Keratinocyte (primary cell): ENCODE measurements around the gene CA9. TPM values are rescaled to one million over a fixed set of nuclear protein-coding genes. Genes with fewer than 3 reads are reported as not detected.
A peak's percentile ranks its signal among the peaks of the same experiment; 100 is the strongest.

Source experiments
- DNase-seq: peaks from one replicate; pipeline ENCODE4 v3.0.0-alpha.2; 2011; ENCODE audit warnings: low read depth, missing footprints, low spot score
- FAIRE-seq: peaks from 2 replicates; lab custom pipeline; 2011; peaks lifted over from hg19 to GRCh38; lab: Jason Lieb, UNC
- H2AFZ ChIP-seq: 2 replicates; pipeline ENCODE4 v1.6.0; 2012; ENCODE audit warnings: low read length, control low read depth, inconsistent platforms; ENCODE audit not compliant: control insufficient read depth
- H3K27ac ChIP-seq: 2 replicates; pipeline ENCODE4 v1.5.1; 2011; ENCODE audit warnings: low read length; ENCODE audit not compliant: control insufficient read depth, insufficient read depth
- H3K27me3 ChIP-seq: 3 replicates; pipeline ENCODE4 v1.6.0; 2011; ENCODE audit warnings: low read length; ENCODE audit not compliant: control insufficient read depth, insufficient read depth; ENCODE audit errors: extremely low read depth
- H3K36me3 ChIP-seq, 2 experiments: 2 replicates in 1 of 2; 3 replicates in 1 of 2; pipeline ENCODE4 v1.5.1; 2011; ENCODE audit warnings: low read length in 2 of 2, mild to moderate bottlenecking in 1 of 2; ENCODE audit not compliant: control insufficient read depth in 2 of 2, insufficient read depth in 2 of 2; ENCODE audit errors: extremely low read depth in 1 of 2
- H3K4me1 ChIP-seq: 3 replicates; pipeline ENCODE4 v1.5.1; 2011; ENCODE audit warnings: low read length; ENCODE audit not compliant: control insufficient read depth, insufficient read depth; ENCODE audit errors: extremely low read depth
- H3K4me2 ChIP-seq: 3 replicates; pipeline ENCODE4 v1.6.0; 2011; ENCODE audit warnings: low read depth, low read length; ENCODE audit not compliant: control insufficient read depth, insufficient read depth; ENCODE audit errors: extremely low read depth
- H3K4me3 ChIP-seq, 3 experiments: fragments of 200-600 bp in 1 of 3; sonication (generic) in 1 of 3; 2 replicates in 2 of 3; 3 replicates in 1 of 3; pipeline ENCODE4 v1.5.1; 2011 to 2016; ENCODE audit warnings: low read length in 3 of 3, mild to moderate bottlenecking in 3 of 3, control low read depth in 2 of 3, inconsistent platforms in 1 of 3, low read depth in 1 of 3, mixed read lengths in 1 of 3, mixed run types in 1 of 3, moderate library complexity in 1 of 3; ENCODE audit not compliant: control insufficient read depth in 2 of 3, insufficient read depth in 2 of 3; ENCODE audit errors: extremely low read depth in 1 of 3
- H3K79me2 ChIP-seq: 2 replicates; pipeline ENCODE4 v1.6.0; 2012; ENCODE audit warnings: low read length; ENCODE audit not compliant: control insufficient read depth, insufficient read depth
- H3K9ac ChIP-seq: 3 replicates; pipeline ENCODE4 v1.6.0; 2011; ENCODE audit warnings: low read length; ENCODE audit not compliant: control insufficient read depth, insufficient read depth; ENCODE audit errors: extremely low read depth
- H3K9me1 ChIP-seq: 3 replicates; pipeline ENCODE4 v1.6.0; 2011; ENCODE audit warnings: low read length; ENCODE audit not compliant: control insufficient read depth, insufficient read depth; ENCODE audit errors: extremely low read depth
- H3K9me3 ChIP-seq: 2 replicates; pipeline ENCODE4 v1.5.1; 2012; ENCODE audit warnings: low read depth, low read length; ENCODE audit not compliant: control insufficient read depth
- H4K20me1 ChIP-seq: 3 replicates; pipeline ENCODE4 v1.6.0; 2011; ENCODE audit warnings: low read length; ENCODE audit not compliant: control insufficient read depth, insufficient read depth; ENCODE audit errors: extremely low read depth
- EZH2 ChIP-seq: IDR thresholded peaks from one replicate; pipeline ENCODE4 v1.6.1; 2012; ENCODE audit warnings: inconsistent platforms, mild to moderate bottlenecking, low read length, moderate library complexity
- dilution Hi-C: fragments of 300-500 bp; cut with MboI; formaldehyde crosslinking; loops from one replicate; pipeline ENCODE4 v1.7.0; 2020; ENCODE audit warnings: low sequenced_read_pairs; ENCODE audit not compliant: extremely low pct_ligation_motif_present
- polyA minus RNA-seq, 3 experiments: library from RNA; depleted of rRNA, polyadenylated mRNA; stranded (reverse); fragments of >200 nt; gene quantifications; 1 replicate in 1 of 3; 2 replicates in 1 of 3; 3 replicates in 1 of 3; pipeline ENCODE4 v1.2.3, GENCODE V29; 2011
- polyA plus RNA-seq, 5 experiments: library from polyadenylated mRNA; depleted of rRNA in 3 of 5; stranded (reverse) in 3 of 5; stranded (forward) in 1 of 5; unstranded in 1 of 5; fragments of >200 nt; gene quantifications; 1 replicate in 1 of 5; 2 replicates in 3 of 5; 3 replicates in 1 of 5; pipeline versions ENCODE4 v1.2.1 to v1.2.3, GENCODE V29; 2011 to 2012; ENCODE audit warnings: missing spikeins in 2 of 5, low read depth in 1 of 5, low replicate concordance in 1 of 5
- TF ChIP-seq, protein P1 (sequence below), 3 experiments: IDR thresholded peaks in 1 of 3; conservative IDR thresholded peaks in 1 of 3; optimal IDR thresholded peaks in 1 of 3; 2 replicates in 2 of 3; 3 replicates in 1 of 3; pipeline versions ENCODE3 to v1.5.1; 2011; ENCODE audit warnings: low read length in 3 of 3, mild to moderate bottlenecking in 3 of 3, moderate library complexity in 2 of 3, control low read depth in 1 of 3, inconsistent platforms in 1 of 3; ENCODE audit not compliant: insufficient read depth in 2 of 3; ENCODE audit errors: extremely low read depth in 1 of 3

The CA9 gene
- polyA plus RNA-seq (0.89 to 9.5 TPM (median 7.2 TPM) in 3 replicates), polyA minus RNA-seq (1.9 to 6.5 TPM (median 4.5 TPM) in 3 replicates)
- polyA plus RNA-seq (2011; ENCODE audit: low read depth): 0.60 TPM
- 0.56 and 1.1 TPM in 2 replicates for polyA plus RNA-seq (2011; cell fraction: cytosol; rRNA removed)
- 4.1 and 6.4 TPM in 2 replicates for polyA plus RNA-seq (2011; cell fraction: nucleus; rRNA removed)
- polyA plus RNA-seq (2012; ENCODE audit: low replicate concordance): 1.5 TPM in 2 replicates
- 1.9 TPM for polyA minus RNA-seq (2011; cell fraction: cytosol; rRNA and poly(A)+ RNA removed)
- 2.2 and 3.7 TPM in 2 replicates for polyA minus RNA-seq (2011; cell fraction: nucleus; rRNA and poly(A)+ RNA removed)

DNA sequence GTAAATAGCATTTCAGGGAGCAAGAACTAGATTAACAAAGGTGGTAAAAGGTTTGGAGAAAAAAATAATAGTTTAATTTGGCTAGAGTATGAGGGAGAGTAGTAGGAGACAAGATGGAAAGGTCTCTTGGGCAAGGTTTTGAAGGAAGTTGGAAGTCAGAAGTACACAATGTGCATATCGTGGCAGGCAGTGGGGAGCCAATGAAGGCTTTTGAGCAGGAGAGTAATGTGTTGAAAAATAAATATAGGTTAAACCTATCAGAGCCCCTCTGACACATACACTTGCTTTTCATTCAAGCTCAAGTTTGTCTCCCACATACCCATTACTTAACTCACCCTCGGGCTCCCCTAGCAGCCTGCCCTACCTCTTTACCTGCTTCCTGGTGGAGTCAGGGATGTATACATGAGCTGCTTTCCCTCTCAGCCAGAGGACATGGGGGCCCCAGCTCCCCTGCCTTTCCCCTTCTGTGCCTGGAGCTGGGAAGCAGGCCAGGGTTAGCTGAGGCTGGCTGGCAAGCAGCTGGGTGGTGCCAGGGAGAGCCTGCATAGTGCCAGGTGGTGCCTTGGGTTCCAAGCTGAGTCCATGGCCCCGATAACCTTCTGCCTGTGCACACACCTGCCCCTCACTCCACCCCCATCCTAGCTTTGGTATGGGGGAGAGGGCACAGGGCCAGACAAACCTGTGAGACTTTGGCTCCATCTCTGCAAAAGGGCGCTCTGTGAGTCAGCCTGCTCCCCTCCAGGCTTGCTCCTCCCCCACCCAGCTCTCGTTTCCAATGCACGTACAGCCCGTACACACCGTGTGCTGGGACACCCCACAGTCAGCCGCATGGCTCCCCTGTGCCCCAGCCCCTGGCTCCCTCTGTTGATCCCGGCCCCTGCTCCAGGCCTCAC lies at the start of gene CA9:
Gene CA9 (plus strand): TSS at position 797 of the 893 bp plus-strand sequence. CDS start 32 bp downstream, at position 829.
- Histone ChIP-seq H4K20me1 (no peaks in the 10 kb centered on the region), H3K9me1 (no peaks in the 10 kb centered on the region), H3K4me2 (peak within 1 kb of the TSS; percentile 34), H3K9me3 (no peaks in the 10 kb centered on the region), H3K36me3 (no peaks in the 10 kb centered on the region), H3K27ac (no peak within 1 kb of the TSS), H3K79me2 (no peaks in the 10 kb centered on the region), H2AFZ (peak within 1 kb of the TSS; percentile 8), H3K9ac (no peak within 1 kb of the TSS), H3K27me3 (no peaks in the 10 kb centered on the region), H3K4me3 (no peak within 1 kb of the TSS), H3K4me1 (peaks cover 19% of the 10 kb centered on the region)
- no peak for TF ChIP-seq EZH2
- TF ChIP-seq, protein P1, sequence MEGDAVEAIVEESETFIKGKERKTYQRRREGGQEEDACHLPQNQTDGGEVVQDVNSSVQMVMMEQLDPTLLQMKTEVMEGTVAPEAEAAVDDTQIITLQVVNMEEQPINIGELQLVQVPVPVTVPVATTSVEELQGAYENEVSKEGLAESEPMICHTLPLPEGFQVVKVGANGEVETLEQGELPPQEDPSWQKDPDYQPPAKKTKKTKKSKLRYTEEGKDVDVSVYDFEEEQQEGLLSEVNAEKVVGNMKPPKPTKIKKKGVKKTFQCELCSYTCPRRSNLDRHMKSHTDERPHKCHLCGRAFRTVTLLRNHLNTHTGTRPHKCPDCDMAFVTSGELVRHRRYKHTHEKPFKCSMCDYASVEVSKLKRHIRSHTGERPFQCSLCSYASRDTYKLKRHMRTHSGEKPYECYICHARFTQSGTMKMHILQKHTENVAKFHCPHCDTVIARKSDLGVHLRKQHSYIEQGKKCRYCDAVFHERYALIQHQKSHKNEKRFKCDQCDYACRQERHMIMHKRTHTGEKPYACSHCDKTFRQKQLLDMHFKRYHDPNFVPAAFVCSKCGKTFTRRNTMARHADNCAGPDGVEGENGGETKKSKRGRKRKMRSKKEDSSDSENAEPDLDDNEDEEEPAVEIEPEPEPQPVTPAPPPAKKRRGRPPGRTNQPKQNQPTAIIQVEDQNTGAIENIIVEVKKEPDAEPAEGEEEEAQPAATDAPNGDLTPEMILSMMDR (optimal IDR thresholded peaks at IDR 0.05 in 1 of 3, IDR thresholded peaks at IDR 0.05 in 1 of 3, conservative IDR thresholded peaks at IDR 0.05 in 1 of 3; ENCODE audit: extremely low read depth in 1 of 3, insufficient read depth in 2 of 3, low read length in 3 of 3): no peak
- DNase-seq (no peak), FAIRE-seq (no peak)
- dilution Hi-C loops: no loop called here

- DNase-seq: no peak
- dilution Hi-C loops: no loop called here
Observed at GRCh38 chr9:35627575-35627974, 46.2 kb upstream of the CA9 start.

More at GRCh38 chr9:35627575-35627974, 46.2 kb upstream of the CA9 start:
- no peak overlapping the region for H3K27ac ChIP-seq
- no peaks in the 10 kb centered on the region for H3K9me1 ChIP-seq
- H2AFZ ChIP-seq: no peak overlapping the region
- no peaks in the 10 kb centered on the region for H3K9me3 ChIP-seq
- H3K27me3 ChIP-seq: no peaks in the 10 kb centered on the region
- H4K20me1 ChIP-seq: no peaks in the 10 kb centered on the region
- no peaks in the 10 kb centered on the region for H3K79me2 ChIP-seq
- no peak overlapping the region for H3K4me2 ChIP-seq
- no peaks in the 10 kb centered on the region for H3K36me3 ChIP-seq
- H3K9ac ChIP-seq: no peak overlapping the region
- no peak for TF ChIP-seq EZH2
- TF ChIP-seq, protein P1 (optimal IDR thresholded peaks at IDR 0.05 in 1 of 3, IDR thresholded peaks at IDR 0.05 in 1 of 3, conservative IDR thresholded peaks at IDR 0.05 in 1 of 3; ENCODE audit: extremely low read depth in 1 of 3, insufficient read depth in 2 of 3, low read length in 3 of 3): no peak
- no peak for FAIRE-seq
- H3K4me1 ChIP-seq: no peaks in the 10 kb centered on the region
- H3K4me3 ChIP-seq: no peak overlapping the region
